HEK293 (cell line): ENCODE measurements around the gene GPR119.

Experiments used
- CTCF ChIA-PET: fragments of 350-600 bp; formaldehyde crosslinking; extraction: SDS; loops from one replicate; lab custom pipeline; 2021; ENCODE audit warnings: antibody characterized with exemption; lab: Yijun Ruan, JAX
- POLR2A ChIA-PET: fragments of 300-600 bp; formaldehyde crosslinking; extraction: SDS; loops from one replicate; lab custom pipeline; 2020; ENCODE audit warnings: antibody characterized with exemption, inconsistent platforms; lab: Yijun Ruan, JAX
- H3K27ac ChIP-seq: fragments of 200-500 bp; sonication (Bioruptor generic); 2 replicates; pipeline ENCODE4 v1.5.1; 2014; ENCODE audit warnings: low read depth, low read length, control low read depth, inconsistent platforms; ENCODE audit errors: extremely low read depth
- H3K36me3 ChIP-seq, 2 experiments: fragments of 200-500 bp in 1 of 2; sonication (Bioruptor generic) in 1 of 2; 1 replicate in 1 of 2; 2 replicates in 1 of 2; pipeline ENCODE4 v1.5.1; 2014 to 2017; ENCODE audit warnings: inconsistent platforms in 2 of 2, low read length in 2 of 2; ENCODE audit not compliant: control insufficient read depth in 2 of 2, insufficient read depth in 1 of 2
- H3K4me1 ChIP-seq: fragments of 200-500 bp; sonication (Bioruptor generic); 2 replicates; pipeline ENCODE4 v1.5.1; 2014; ENCODE audit warnings: mild to moderate bottlenecking, low read length, inconsistent platforms; ENCODE audit not compliant: control insufficient read depth, insufficient read depth
- H3K4me3 ChIP-seq: 2 replicates; pipeline ENCODE4 v1.5.1; 2011; ENCODE audit warnings: low read depth, mild to moderate bottlenecking, control low read depth, low read length, moderate library complexity
- H3K9me3 ChIP-seq: fragments of 200-500 bp; sonication (Bioruptor generic); 2 replicates; pipeline ENCODE4 v1.5.1; 2014; ENCODE audit warnings: low read depth, low read length, inconsistent platforms; ENCODE audit not compliant: control insufficient read depth, insufficient read depth
- GLI2 ChIP-seq: fragments of 450-650 bp; formaldehyde crosslinking; IDR thresholded peaks from 2 replicates; pipeline ENCODE4; 2017; ENCODE audit warnings: missing biosample characterization, missing genetic modification characterization, low read depth, borderline replicate concordance
- OSR2 ChIP-seq: fragments of 450-650 bp; formaldehyde crosslinking; IDR thresholded peaks from 2 replicates; pipeline ENCODE4 v1.5.1; 2016; ENCODE audit warnings: missing biosample characterization, missing genetic modification characterization
- SCRT1 ChIP-seq: fragments of 450-650 bp; formaldehyde crosslinking; IDR thresholded peaks from 2 replicates; pipeline ENCODE4 v1.5.1; 2016; ENCODE audit warnings: missing biosample characterization, missing genetic modification characterization, borderline replicate concordance
- ZBTB21 ChIP-seq: fragments of 450-650 bp; formaldehyde crosslinking; IDR thresholded peaks from 2 replicates; pipeline ENCODE4 v1.5.1; 2017; ENCODE audit warnings: missing biosample characterization, missing genetic modification characterization
- ZNF112 ChIP-seq: fragments of 450-650 bp; formaldehyde crosslinking; IDR thresholded peaks from 2 replicates; pipeline ENCODE4 v1.5.0; 2017; ENCODE audit warnings: missing biosample characterization, missing genetic modification characterization
- ZNF140 ChIP-seq: fragments of 450-650 bp; formaldehyde crosslinking; IDR thresholded peaks from 2 replicates; pipeline ENCODE4 v1.5.1; 2016; ENCODE audit warnings: missing biosample characterization, missing genetic modification characterization
- ZNF16 ChIP-seq: fragments of 450-650 bp; formaldehyde crosslinking; IDR thresholded peaks from 2 replicates; pipeline ENCODE4 v1.5.1; 2016; ENCODE audit warnings: low read depth, missing biosample characterization, missing genetic modification characterization
- ZNF19 ChIP-seq: fragments of 450-650 bp; formaldehyde crosslinking; IDR thresholded peaks from 2 replicates; pipeline ENCODE4; 2016; ENCODE audit warnings: missing biosample characterization, missing genetic modification characterization, low read depth
- ZNF341 ChIP-seq: fragments of 450-650 bp; formaldehyde crosslinking; IDR thresholded peaks from 2 replicates; pipeline ENCODE4; 2016; ENCODE audit warnings: low read depth, missing biosample characterization, missing genetic modification characterization
- ZNF391 ChIP-seq: fragments of 450-650 bp; formaldehyde crosslinking; IDR thresholded peaks from 2 replicates; pipeline ENCODE4 v1.5.1; 2016; ENCODE audit warnings: low read depth, missing biosample characterization, missing genetic modification characterization, borderline replicate concordance
- ZNF48 ChIP-seq: fragments of 450-650 bp; formaldehyde crosslinking; IDR thresholded peaks from 2 replicates; pipeline ENCODE4 v1.5.1; 2016; ENCODE audit warnings: missing biosample characterization, missing genetic modification characterization
- ZNF660 ChIP-seq: fragments of 450-650 bp; IDR thresholded peaks from 2 replicates; pipeline ENCODE4 v1.5.1; 2018; ENCODE audit warnings: missing biosample characterization, mild to moderate bottlenecking, missing genetic modification characterization
- ZNF768 ChIP-seq: fragments of 450-650 bp; formaldehyde crosslinking; IDR thresholded peaks from 2 replicates; pipeline ENCODE4 v1.5.1; 2018; ENCODE audit warnings: missing biosample characterization, mild to moderate bottlenecking, missing genetic modification characterization
- TF ChIP-seq, protein P1 (sequence below): sonication (generic); formaldehyde crosslinking; IDR thresholded peaks from 2 replicates; pipeline ENCODE4 v1.8.1; 2022; ENCODE audit warnings: mild to moderate bottlenecking, moderate library complexity, missing genetic modification reagents
- TF ChIP-seq, protein P2 (sequence below): fragments of 450-650 bp; formaldehyde crosslinking; IDR thresholded peaks from 2 replicates; pipeline ENCODE4 v1.5.1; 2016; ENCODE audit warnings: missing biosample characterization, missing genetic modification characterization
- TF ChIP-seq, protein P3 (sequence below): fragments of 450-650 bp; formaldehyde crosslinking; IDR thresholded peaks from 2 replicates; pipeline ENCODE4 v1.5.1; 2016; ENCODE audit warnings: missing biosample characterization, missing genetic modification characterization
- TF ChIP-seq, protein P4 (sequence below): fragments of 450-650 bp; formaldehyde crosslinking; IDR thresholded peaks from 2 replicates; pipeline ENCODE4 v1.5.1; 2016; ENCODE audit warnings: missing biosample characterization, missing genetic modification characterization, low read depth
- TF ChIP-seq, protein P5 (sequence below): fragments of 450-650 bp; formaldehyde crosslinking; IDR thresholded peaks from 2 replicates; pipeline ENCODE4 v1.5.1; 2016; ENCODE audit warnings: missing biosample characterization, missing genetic modification characterization
- TF ChIP-seq, protein P6 (sequence below): IDR thresholded peaks from 2 replicates; pipeline ENCODE4 v1.6.1; 2011; ENCODE audit warnings: mild to moderate bottlenecking, low read depth, low read length, borderline replicate concordance

GPR119 gene

DNA sequence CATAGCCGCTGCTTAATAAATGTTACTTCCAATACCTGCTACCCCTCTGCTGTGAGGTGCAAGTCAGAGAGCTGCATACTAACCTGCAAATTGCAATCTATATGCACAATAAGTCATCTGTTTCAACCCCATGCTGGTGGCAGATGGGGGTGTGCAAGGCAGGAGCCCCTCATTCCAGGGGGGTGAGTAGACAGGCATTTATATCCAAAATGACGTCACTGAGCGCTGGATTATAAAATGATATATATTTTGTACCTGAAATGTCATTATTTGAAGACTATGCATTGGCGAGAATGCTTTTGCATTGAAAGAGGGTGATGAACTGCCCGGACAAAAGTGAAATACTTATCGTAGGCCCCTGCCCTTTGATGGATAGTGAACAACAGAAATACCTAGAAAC lies 41.1 kb upstream of the GPR119 start:
- Histone ChIP-seq H3K27ac (no peak overlapping the region), H3K36me3 (no peaks in the 10 kb centered on the region), H3K4me1 (no peaks in the 10 kb centered on the region), H3K9me3 (no peaks in the 10 kb centered on the region)
- CTCF ChIA-PET = no interaction called here
- TF ChIP-seq GLI2 (no peak), ZNF391 (tag by site-specific recombination) (no peak), ZNF768 (tag by site-specific recombination) (no peak), ZNF140 (no peak), ZNF19 (tag by site-specific recombination) (no peak), SCRT1 (tag by site-specific recombination) (no peak), ZNF48 (tag by site-specific recombination) (no peak), ZNF660 (tag by site-specific recombination) (no peak), ZNF341 (tag by site-specific recombination) (no peak), ZNF16 (tag by site-specific recombination) (no peak), OSR2 (tag by site-specific recombination) (no peak), ZNF112 (tag by site-specific recombination) (no peak), ZBTB21 (no peak)
- TF ChIP-seq, protein P1, sequence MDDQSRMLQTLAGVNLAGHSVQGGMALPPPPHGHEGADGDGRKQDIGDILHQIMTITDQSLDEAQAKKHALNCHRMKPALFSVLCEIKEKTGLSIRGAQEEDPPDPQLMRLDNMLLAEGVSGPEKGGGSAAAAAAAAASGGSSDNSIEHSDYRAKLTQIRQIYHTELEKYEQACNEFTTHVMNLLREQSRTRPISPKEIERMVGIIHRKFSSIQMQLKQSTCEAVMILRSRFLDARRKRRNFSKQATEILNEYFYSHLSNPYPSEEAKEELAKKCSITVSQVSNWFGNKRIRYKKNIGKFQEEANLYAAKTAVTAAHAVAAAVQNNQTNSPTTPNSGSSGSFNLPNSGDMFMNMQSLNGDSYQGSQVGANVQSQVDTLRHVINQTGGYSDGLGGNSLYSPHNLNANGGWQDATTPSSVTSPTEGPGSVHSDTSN (CRISPR knock-in tag) = no peak
- TF ChIP-seq, protein P2, sequence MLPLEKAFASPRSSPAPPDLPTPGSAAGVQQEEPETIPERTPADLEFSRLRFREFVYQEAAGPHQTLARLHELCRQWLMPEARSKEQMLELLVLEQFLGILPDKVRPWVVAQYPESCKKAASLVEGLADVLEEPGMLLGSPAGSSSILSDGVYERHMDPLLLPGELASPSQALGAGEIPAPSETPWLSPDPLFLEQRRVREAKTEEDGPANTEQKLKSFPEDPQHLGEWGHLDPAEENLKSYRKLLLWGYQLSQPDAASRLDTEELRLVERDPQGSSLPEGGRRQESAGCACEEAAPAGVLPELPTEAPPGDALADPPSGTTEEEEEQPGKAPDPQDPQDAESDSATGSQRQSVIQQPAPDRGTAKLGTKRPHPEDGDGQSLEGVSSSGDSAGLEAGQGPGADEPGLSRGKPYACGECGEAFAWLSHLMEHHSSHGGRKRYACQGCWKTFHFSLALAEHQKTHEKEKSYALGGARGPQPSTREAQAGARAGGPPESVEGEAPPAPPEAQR (tag by site-specific recombination) = no peak
- TF ChIP-seq, protein P3, sequence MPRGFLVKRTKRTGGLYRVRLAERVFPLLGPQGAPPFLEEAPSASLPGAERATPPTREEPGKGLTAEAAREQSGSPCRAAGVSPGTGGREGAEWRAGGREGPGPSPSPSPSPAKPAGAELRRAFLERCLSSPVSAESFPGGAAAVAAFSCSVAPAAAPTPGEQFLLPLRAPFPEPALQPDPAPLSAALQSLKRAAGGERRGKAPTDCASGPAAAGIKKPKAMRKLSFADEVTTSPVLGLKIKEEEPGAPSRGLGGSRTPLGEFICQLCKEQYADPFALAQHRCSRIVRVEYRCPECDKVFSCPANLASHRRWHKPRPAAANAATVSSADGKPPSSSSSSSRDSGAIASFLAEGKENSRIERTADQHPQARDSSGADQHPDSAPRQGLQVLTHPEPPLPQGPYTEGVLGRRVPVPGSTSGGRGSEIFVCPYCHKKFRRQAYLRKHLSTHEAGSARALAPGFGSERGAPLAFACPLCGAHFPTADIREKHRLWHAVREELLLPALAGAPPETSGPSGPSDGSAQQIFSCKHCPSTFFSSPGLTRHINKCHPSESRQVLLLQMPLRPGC (tag by site-specific recombination) = no peak
- TF ChIP-seq, protein P4, sequence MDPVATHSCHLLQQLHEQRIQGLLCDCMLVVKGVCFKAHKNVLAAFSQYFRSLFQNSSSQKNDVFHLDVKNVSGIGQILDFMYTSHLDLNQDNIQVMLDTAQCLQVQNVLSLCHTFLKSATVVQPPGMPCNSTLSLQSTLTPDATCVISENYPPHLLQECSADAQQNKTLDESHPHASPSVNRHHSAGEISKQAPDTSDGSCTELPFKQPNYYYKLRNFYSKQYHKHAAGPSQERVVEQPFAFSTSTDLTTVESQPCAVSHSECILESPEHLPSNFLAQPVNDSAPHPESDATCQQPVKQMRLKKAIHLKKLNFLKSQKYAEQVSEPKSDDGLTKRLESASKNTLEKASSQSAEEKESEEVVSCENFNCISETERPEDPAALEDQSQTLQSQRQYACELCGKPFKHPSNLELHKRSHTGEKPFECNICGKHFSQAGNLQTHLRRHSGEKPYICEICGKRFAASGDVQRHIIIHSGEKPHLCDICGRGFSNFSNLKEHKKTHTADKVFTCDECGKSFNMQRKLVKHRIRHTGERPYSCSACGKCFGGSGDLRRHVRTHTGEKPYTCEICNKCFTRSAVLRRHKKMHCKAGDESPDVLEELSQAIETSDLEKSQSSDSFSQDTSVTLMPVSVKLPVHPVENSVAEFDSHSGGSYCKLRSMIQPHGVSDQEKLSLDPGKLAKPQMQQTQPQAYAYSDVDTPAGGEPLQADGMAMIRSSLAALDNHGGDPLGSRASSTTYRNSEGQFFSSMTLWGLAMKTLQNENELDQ (tag by site-specific recombination) = no peak
- TF ChIP-seq, protein P5, sequence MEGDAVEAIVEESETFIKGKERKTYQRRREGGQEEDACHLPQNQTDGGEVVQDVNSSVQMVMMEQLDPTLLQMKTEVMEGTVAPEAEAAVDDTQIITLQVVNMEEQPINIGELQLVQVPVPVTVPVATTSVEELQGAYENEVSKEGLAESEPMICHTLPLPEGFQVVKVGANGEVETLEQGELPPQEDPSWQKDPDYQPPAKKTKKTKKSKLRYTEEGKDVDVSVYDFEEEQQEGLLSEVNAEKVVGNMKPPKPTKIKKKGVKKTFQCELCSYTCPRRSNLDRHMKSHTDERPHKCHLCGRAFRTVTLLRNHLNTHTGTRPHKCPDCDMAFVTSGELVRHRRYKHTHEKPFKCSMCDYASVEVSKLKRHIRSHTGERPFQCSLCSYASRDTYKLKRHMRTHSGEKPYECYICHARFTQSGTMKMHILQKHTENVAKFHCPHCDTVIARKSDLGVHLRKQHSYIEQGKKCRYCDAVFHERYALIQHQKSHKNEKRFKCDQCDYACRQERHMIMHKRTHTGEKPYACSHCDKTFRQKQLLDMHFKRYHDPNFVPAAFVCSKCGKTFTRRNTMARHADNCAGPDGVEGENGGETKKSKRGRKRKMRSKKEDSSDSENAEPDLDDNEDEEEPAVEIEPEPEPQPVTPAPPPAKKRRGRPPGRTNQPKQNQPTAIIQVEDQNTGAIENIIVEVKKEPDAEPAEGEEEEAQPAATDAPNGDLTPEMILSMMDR (tag by site-specific recombination) = no peak
- TF ChIP-seq, protein P6, sequence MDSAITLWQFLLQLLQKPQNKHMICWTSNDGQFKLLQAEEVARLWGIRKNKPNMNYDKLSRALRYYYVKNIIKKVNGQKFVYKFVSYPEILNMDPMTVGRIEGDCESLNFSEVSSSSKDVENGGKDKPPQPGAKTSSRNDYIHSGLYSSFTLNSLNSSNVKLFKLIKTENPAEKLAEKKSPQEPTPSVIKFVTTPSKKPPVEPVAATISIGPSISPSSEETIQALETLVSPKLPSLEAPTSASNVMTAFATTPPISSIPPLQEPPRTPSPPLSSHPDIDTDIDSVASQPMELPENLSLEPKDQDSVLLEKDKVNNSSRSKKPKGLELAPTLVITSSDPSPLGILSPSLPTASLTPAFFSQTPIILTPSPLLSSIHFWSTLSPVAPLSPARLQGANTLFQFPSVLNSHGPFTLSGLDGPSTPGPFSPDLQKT = no peak
- TF ChIP-seq, all 188 proteins: peak for 0
- no peak overlapping the region for H3K4me3 ChIP-seq
- POLR2A ChIA-PET = no interaction called here
